H1 (cell line): ENCODE data around the gene ENO2. TPM values are rescaled to one million over a fixed set of nuclear protein-coding genes. Genes with fewer than 3 reads are reported as not detected.

ENCODE experiments used
- CTCF ChIA-PET: fragments of 300-600 bp; sonication (Branson Sonifier 250); formaldehyde crosslinking; loops from one replicate; lab custom pipeline; 2021; ENCODE audit not compliant: partially characterized antibody; lab: Charles Lee
- POLR2A ChIA-PET: fragments of 300-600 bp; sonication (Branson Sonifier 250); formaldehyde crosslinking; loops from one replicate; lab custom pipeline; 2021; ENCODE audit warnings: inconsistent platforms; ENCODE audit not compliant: partially characterized antibody; lab: Charles Lee
- DNase-seq, 2 experiments: peaks; one replicate each; pipeline versions ENCODE4 v3.0.0 to v3.0.0-alpha.2; 2010 to 2022; ENCODE audit warnings: low spot score in 2 of 2, low read depth in 1 of 2, mixed read lengths in 1 of 2
- FAIRE-seq: peaks from 2 replicates; lab custom pipeline; 2011; peaks lifted over from hg19 to GRCh38; lab: Jason Lieb, UNC
- H2AFZ ChIP-seq: 2 replicates; pipeline ENCODE4 v1.8.1; 2012; ENCODE audit warnings: low read length, inconsistent platforms
- H2AK5ac ChIP-seq: 2 replicates; pipeline ENCODE4 v1.6.1; 2013; ENCODE audit warnings: low read depth, low read length
- H2BK120ac ChIP-seq: replicated peaks from 2 replicates; pipeline ENCODE3; 2013; ENCODE audit warnings: low read depth, low read length, inconsistent platforms
- H2BK12ac ChIP-seq: 2 replicates; pipeline ENCODE4 v1.6.1; 2013; ENCODE audit warnings: low read depth, low read length
- H2BK15ac ChIP-seq: 2 replicates; pipeline ENCODE4 v1.6.1; 2013; ENCODE audit warnings: low read length
- H2BK20ac ChIP-seq: 2 replicates; pipeline ENCODE4 v1.6.1; 2013; ENCODE audit warnings: low read length
- H2BK5ac ChIP-seq: 2 replicates; pipeline ENCODE4 v1.6.1; 2013; ENCODE audit warnings: low read depth, low read length
- H3K14ac ChIP-seq: 2 replicates; pipeline ENCODE4 v1.6.1; 2013; ENCODE audit warnings: inconsistent platforms; ENCODE audit not compliant: insufficient read length
- H3K18ac ChIP-seq: 2 replicates; pipeline ENCODE4 v1.6.1; 2013; ENCODE audit warnings: low read length; ENCODE audit errors: extremely low read depth
- H3K23ac ChIP-seq: 2 replicates; pipeline ENCODE4 v1.6.1; 2013; ENCODE audit warnings: inconsistent platforms; ENCODE audit not compliant: insufficient read length
- H3K23me2 ChIP-seq: 2 replicates; pipeline ENCODE4 v1.6.1; 2013; ENCODE audit warnings: low read depth, low read length
- H3K27ac ChIP-seq: 2 replicates; pipeline ENCODE4 v1.6.1; 2011; ENCODE audit warnings: low read depth, low read length, inconsistent platforms
- H3K27me3 ChIP-seq, 4 experiments: replicated peaks in 1 of 4; 1 replicate in 1 of 4; 2 replicates in 3 of 4; pipeline versions ENCODE4 v1.6.1 to v1.8.1; 2011 to 2013; ENCODE audit warnings: low read length in 3 of 4, mild to moderate bottlenecking in 3 of 4, inconsistent platforms in 2 of 4, mixed read lengths in 2 of 4, moderate library complexity in 1 of 4; ENCODE audit not compliant: control insufficient read depth in 3 of 4, insufficient read depth in 3 of 4; ENCODE audit errors: extremely low read depth in 1 of 4
- H3K36me3 ChIP-seq, 4 experiments: 2 replicates each; pipeline versions ENCODE4 v1.6.1 to v1.8.1; 2011 to 2013; ENCODE audit warnings: mild to moderate bottlenecking in 4 of 4, low read length in 3 of 4, moderate library complexity in 2 of 4, control low read depth in 1 of 4, inconsistent platforms in 1 of 4; ENCODE audit not compliant: insufficient read depth in 4 of 4, control insufficient read depth in 2 of 4
- H3K4ac ChIP-seq: replicated peaks from 2 replicates; pipeline ENCODE3; 2013; ENCODE audit warnings: low read length, low read depth, mixed read lengths, inconsistent platforms; ENCODE audit not compliant: insufficient read length
- H3K4me1 ChIP-seq, 4 experiments: replicated peaks in 1 of 4; 1 replicate in 1 of 4; 2 replicates in 3 of 4; pipeline versions ENCODE4 v1.6.1 to v1.8.1; 2011 to 2013; ENCODE audit warnings: low read length in 3 of 4, inconsistent platforms in 2 of 4, mixed read lengths in 1 of 4; ENCODE audit not compliant: insufficient read depth in 4 of 4, control insufficient read depth in 3 of 4
- H3K4me2 ChIP-seq, 2 experiments: 2 replicates each; pipeline versions ENCODE4 v1.6.1 to v1.8.1; 2011 to 2013; ENCODE audit warnings: low read depth in 2 of 2, low read length in 2 of 2, control low read depth in 1 of 2, inconsistent platforms in 1 of 2, mild to moderate bottlenecking in 1 of 2; ENCODE audit not compliant: insufficient read depth in 1 of 2
- H3K4me3 ChIP-seq, 4 experiments: fragments of 200-600, 300-600 bp in 1 of 4; sonication (generic), shearing (Covaris generic), sonication (Bioruptor Twin) in 1 of 4; 2 replicates each; pipeline versions ENCODE4 v1.5.1 to v1.8.1; 2011 to 2016; ENCODE audit warnings: low read length in 4 of 4, low read depth in 3 of 4, control low read depth in 2 of 4, inconsistent platforms in 2 of 4, mild to moderate bottlenecking in 2 of 4, mixed read lengths in 1 of 4, moderate library complexity in 1 of 4; ENCODE audit not compliant: insufficient read depth in 2 of 4; ENCODE audit errors: extremely low read depth in 1 of 4
- H3K56ac ChIP-seq: replicated peaks from 2 replicates; pipeline ENCODE3; 2013; ENCODE audit warnings: low read depth, mild to moderate bottlenecking, mixed read lengths, low read length, inconsistent platforms; ENCODE audit not compliant: insufficient read length
- H3K79me1 ChIP-seq: 2 replicates; pipeline ENCODE4 v1.6.1; 2013; ENCODE audit warnings: low read depth, low read length, control low read depth
- H3K79me2 ChIP-seq, 2 experiments: 2 replicates each; pipeline versions ENCODE4 v1.6.1 to v1.8.1; 2012 to 2013; ENCODE audit warnings: low read length in 2 of 2, mild to moderate bottlenecking in 2 of 2, inconsistent platforms in 1 of 2; ENCODE audit not compliant: insufficient read depth in 2 of 2, control insufficient read depth in 1 of 2
- H3K9ac ChIP-seq, 4 experiments: replicated peaks in 1 of 4; 1 replicate in 1 of 4; 2 replicates in 3 of 4; pipeline versions ENCODE4 v1.6.1 to v1.8.1; 2011 to 2013; ENCODE audit warnings: low read depth in 3 of 4, low read length in 3 of 4, control low read depth in 2 of 4, mild to moderate bottlenecking in 2 of 4, moderate library complexity in 2 of 4, inconsistent platforms in 1 of 4; ENCODE audit errors: extremely low read depth in 1 of 4
- H3K9me3 ChIP-seq, 2 experiments: 2 replicates each; pipeline versions ENCODE4 v1.6.1 to v1.8.1; 2012 to 2013; ENCODE audit warnings: mild to moderate bottlenecking in 2 of 2, moderate library complexity in 2 of 2, control low read depth in 1 of 2, inconsistent platforms in 1 of 2, low read depth in 1 of 2, low read length in 1 of 2, mixed read lengths in 1 of 2; ENCODE audit not compliant: insufficient read depth in 2 of 2
- H4K20me1 ChIP-seq, 2 experiments: replicated peaks in 1 of 2; 2 replicates each; pipeline versions ENCODE3 to v1.8.1; 2011 to 2013; ENCODE audit warnings: inconsistent platforms in 2 of 2, low read length in 2 of 2, mild to moderate bottlenecking in 1 of 2; ENCODE audit not compliant: insufficient read depth in 2 of 2, control insufficient read depth in 1 of 2
- H4K5ac ChIP-seq: 2 replicates; pipeline ENCODE4 v1.6.1; 2013; ENCODE audit warnings: low read length, low read depth, mixed read lengths, inconsistent platforms; ENCODE audit not compliant: insufficient read length
- H4K8ac ChIP-seq: 2 replicates; pipeline ENCODE4 v1.8.0; 2013; ENCODE audit warnings: mild to moderate bottlenecking, moderate library complexity, low read length, inconsistent platforms; ENCODE audit not compliant: insufficient read depth; ENCODE audit errors: extremely low read depth
- H4K91ac ChIP-seq: replicated peaks from 2 replicates; pipeline ENCODE3; 2013; ENCODE audit warnings: low read length, mixed read lengths, inconsistent platforms; ENCODE audit not compliant: insufficient read length
- CREB1 ChIP-seq: IDR thresholded peaks from 2 replicates; pipeline ENCODE4 v1.6.1; 2012; ENCODE audit warnings: inconsistent platforms
- EGR1 ChIP-seq: IDR thresholded peaks from 2 replicates; pipeline ENCODE4 v1.6.1; 2011; ENCODE audit warnings: low read depth, low read length, borderline replicate concordance
- TAF7 ChIP-seq: optimal IDR thresholded peaks from 2 replicates; pipeline ENCODE3; 2011; ENCODE audit warnings: low read depth, mild to moderate bottlenecking, inconsistent platforms, low read length, moderate library complexity, borderline replicate concordance
- WGBS, 2 experiments: shearing (Covaris generic) in 1 of 2; methylation state at CpG; one replicate each; pipeline versions ENCODE4 v1.1.6 to v1.1.7; 2013 to 2015; ENCODE audit warnings: low lambda C conversion rate in 2 of 2, mixed read lengths in 2 of 2, inconsistent platforms in 1 of 2, low coverage in 1 of 2, missing lambda C conversion rate in 1 of 2; ENCODE audit not compliant: insufficient replicate concordance in 2 of 2, insufficient coverage in 1 of 2, insufficient read length in 1 of 2; ENCODE audit errors: extremely low coverage in 1 of 2, missing lambda C conversion rate in 1 of 2; 5-methylcytosine and 5-hydroxymethylcytosine counted together
- polyA plus RNA-seq, 7 experiments: library from polyadenylated mRNA; depleted of rRNA in 3 of 7; stranded (reverse) in 5 of 7; unstranded in 2 of 7; fragments of >200 nt in 5 of 7; fragments of 200-250 nt in 2 of 7; gene quantifications; 1 replicate in 5 of 7; 2 replicates in 1 of 7; 4 replicates in 1 of 7; pipeline versions ENCODE4 v1.2.1 to v1.2.3, GENCODE V29; 2011 to 2013; ENCODE audit warnings: missing spikeins in 2 of 7, mixed read lengths in 2 of 7
- total RNA-seq: library from RNA; stranded (reverse); fragmentation: NEBNext Ultra II Directional; extraction: Animal tissue kit (Norgen Biotek cat#: 25700); gene quantifications from 2 replicates; pipeline ENCODE4 v1.2.1, GENCODE V29; 2021
- TF ChIP-seq, protein P1 (sequence below): IDR thresholded peaks from 2 replicates; pipeline ENCODE4 v1.6.1; 2011; ENCODE audit warnings: low read depth, mild to moderate bottlenecking, low read length; ENCODE audit not compliant: insufficient read depth

The ENO2 gene
- total and polyA plus RNA-seq, 2 of the 8 experiments (the other 6 are each of a cell fraction or from before 2014, with no cell fraction given) = 92.4 to 102 TPM

GRCh38 chr12:6866163-6866919 is 48.0 kb upstream of the ENO2 start:
- peak overlapping the region; percentile 88; the same call in 1 of the 2 replicates for H2BK15ac ChIP-seq
- peak overlapping the region; percentile 40 to 98 (median 67) for H3K4me3 ChIP-seq
- H4K91ac ChIP-seq = peak overlapping the region; percentile 48
- H3K79me2 ChIP-seq = peaks cover 0 to 22% of the 10 kb centered on the region in 2 experiments; a peak in 2 of 4 replicates
- H3K23ac ChIP-seq = no peak overlapping the region
- no peak overlapping the region for H2BK20ac ChIP-seq
- peak overlapping the region; percentile 26 for H4K5ac ChIP-seq
- H4K20me1 ChIP-seq = peaks cover 17 to 22% of the 10 kb centered on the region in 2 experiments
- peaks cover 14 to 55% (median 34%) of the 10 kb centered on the region in 4 experiments for H3K36me3 ChIP-seq
- H3K23me2 ChIP-seq = peaks cover 11% of the 10 kb centered on the region
- H3K4me1 ChIP-seq = peaks cover 7 to 39% (median 20%) of the 10 kb centered on the region in 4 experiments
- H3K27ac ChIP-seq = no peak overlapping the region
- peak; percentile 70; the same call in 1 of the 2 replicates for TF ChIP-seq EGR1
- 0 out of 2 replicates have a peak, but pooled peaks have one; percentile 11 for TF ChIP-seq CREB1
- TF ChIP-seq TAF7 = no peak
- TF ChIP-seq, protein P1, sequence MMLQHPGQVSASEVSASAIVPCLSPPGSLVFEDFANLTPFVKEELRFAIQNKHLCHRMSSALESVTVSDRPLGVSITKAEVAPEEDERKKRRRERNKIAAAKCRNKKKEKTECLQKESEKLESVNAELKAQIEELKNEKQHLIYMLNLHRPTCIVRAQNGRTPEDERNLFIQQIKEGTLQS = no peak
- TF ChIP-seq, all 59 proteins: peak for 2
- CTCF ChIA-PET = interaction anchor here (0.7 to 10.4 kb wide), 13 partner anchors 11 to 245 kb away, joined by 3 to 216 read pairs (median 4); partner anchors contain the start of genes C12orf57, RNU7-1 and USP5
- DNase-seq (peak in 1 of 2 experiments; percentile 68), FAIRE-seq (no peak)
- no peak overlapping the region for H2BK120ac ChIP-seq
- no peak overlapping the region for H2BK12ac ChIP-seq
- H3K4me2 ChIP-seq = peak overlapping the region; percentile 89 to 94
- H3K14ac ChIP-seq = no peak overlapping the region
- H3K4ac ChIP-seq = peak overlapping the region; percentile 57
- 0 out of 2 replicates have a peak, but pooled peaks cover 4% of the 10 kb centered on the region for H3K79me1 ChIP-seq
- POLR2A ChIA-PET = interaction anchor here (0.7 to 18.9 kb wide), 29 partner anchors 8 to 325 kb away, joined by 3 to 588 read pairs (median 6); partner anchors contain the start of genes ATN1, C12orf57, CDCA3 and COPS7A
- H2BK5ac ChIP-seq = peak overlapping the region; percentile 47; the same call in 1 of the 2 replicates
- no peaks in the 10 kb centered on the region for H3K9me3 ChIP-seq
- H3K18ac ChIP-seq = peak overlapping the region; percentile 94
- no peak overlapping the region for H2AK5ac ChIP-seq
- H3K27me3 ChIP-seq = no peaks in the 10 kb centered on the region
- no peak overlapping the region; the same call in 1 of the 2 replicates for H4K8ac ChIP-seq
- no peak overlapping the region for H3K56ac ChIP-seq
- WGBS, 2 experiments = 53% methylated on average over 19 of the region's 19 CpGs; no CpG with 5 or more reads in 1 of the 2 experiments
- no peak overlapping the region for H2AFZ ChIP-seq
- H3K9ac ChIP-seq = peak overlapping the region in 2 of 4 experiments; percentile 35 to 53; a peak in 2 of 7 replicates
